MCF 10A (cell line): ENCODE measurements around the gene CELF5. TPM values are rescaled to one million over a fixed set of nuclear protein-coding genes. Genes with fewer than 3 reads are reported as not detected.
"Not testable (repeated sequence)": the region's sequence is repeated elsewhere in the genome, so short reads cannot be mapped to it uniquely, and the experiment has no call there.

Experiments used
- BruUV-seq: library from RNA; stranded (reverse); fragments of 400-500 nt; replicated peaks from 2 replicates; lab custom pipeline; 2021; lab: Mats Ljungman, UMichigan
- CTCF ChIA-PET: fragments of 300-600 bp; sonication (Branson Sonifier 250); formaldehyde crosslinking; extraction: SDS; loops from one replicate; lab custom pipeline; 2021; ENCODE audit warnings: antibody characterized with exemption, inconsistent platforms; lab: Yijun Ruan, JAX
- POLR2A ChIA-PET: fragments of 300-600, 350-650 bp; sonication (Branson Sonifier 250); formaldehyde crosslinking; extraction: SDS; loops from one replicate; lab custom pipeline; 2020; ENCODE audit warnings: antibody characterized with exemption, inconsistent platforms; lab: Yijun Ruan, JAX
- DNase-seq: peaks from one replicate; pipeline ENCODE4 v3.0.0-alpha.2; 2018; ENCODE audit not compliant: unreplicated experiment
- H3K27ac Mint-ChIP-seq: one replicate; pipeline ENCODE4 v1.8.0; 2022; ENCODE audit warnings: mild to moderate bottlenecking, low read depth, mixed read lengths; ENCODE audit not compliant: unreplicated experiment
- H3K27me3 Mint-ChIP-seq: one replicate; pipeline ENCODE4 v1.8.0; 2022; ENCODE audit warnings: mixed read lengths; ENCODE audit not compliant: insufficient read depth, unreplicated experiment
- H3K36me3 Mint-ChIP-seq: one replicate; pipeline ENCODE4 v1.8.0; 2022; ENCODE audit warnings: mild to moderate bottlenecking, moderate library complexity, mixed read lengths; ENCODE audit not compliant: insufficient read depth, unreplicated experiment
- H3K4me1 Mint-ChIP-seq: one replicate; pipeline ENCODE4 v1.8.0; 2022; ENCODE audit warnings: mixed read lengths; ENCODE audit not compliant: insufficient read depth, unreplicated experiment
- H3K4me3 Mint-ChIP-seq: one replicate; pipeline ENCODE4 v1.8.0; 2022; ENCODE audit warnings: mild to moderate bottlenecking, moderate library complexity, mixed read lengths; ENCODE audit not compliant: unreplicated experiment
- H3K9me3 Mint-ChIP-seq: one replicate; pipeline ENCODE4 v1.8.0; 2022; ENCODE audit warnings: mixed read lengths; ENCODE audit not compliant: unreplicated experiment
- CTCF ChIP-seq: fragments of 200-600 bp; IDR thresholded peaks from one replicate; pipeline ENCODE4 v1.8.0; 2022; ENCODE audit warnings: antibody characterized with exemption, mild to moderate bottlenecking; ENCODE audit not compliant: unreplicated experiment
- intact Hi-C: fragments of 100-400 bp; cut with micrococcal nuclease; formaldehyde crosslinking; loops from 2 replicates; pipeline ENCODE4 v1.14.1; 2022
- total RNA-seq: library from RNA; stranded (reverse); gene quantifications from 2 replicates; pipeline ENCODE4 v1.2.3, GENCODE V29; 2022

The CELF5 gene
- total RNA-seq, 1 experiment from 2014 or later: 0.30 TPM

- no TSS peak for BruUV-seq
- Mint-ChIP-seq H3K4me3 (no peak overlapping the region), H3K9me3 (no peaks in the 10 kb centered on the region), H3K4me1 (no peaks in the 10 kb centered on the region), H3K36me3 (no peaks in the 10 kb centered on the region), H3K27me3 (peaks cover 16% of the 10 kb centered on the region), H3K27ac (no peak overlapping the region)
- ChIA-PET POLR2A (no interaction called here), CTCF (interaction anchor here (0.6 kb wide), 3 partner anchors 32 to 90 kb away, joined by 3 read pairs; no protein-coding TSS in a partner anchor)
- TF ChIP-seq CTCF: no peak
- DNase-seq: peak; percentile 38
- intact Hi-C loops: no loop called here
These were observed 60.5 kb downstream of the CELF5 start for GRCh38 chr19:3284759-3285646.

GRCh38 chr19:3285647-3286176 lies 61.3 kb downstream of the CELF5 start:
- CTCF ChIA-PET: interaction anchor here (0.6 kb wide), 1 partner anchor 33 kb away, joined by 3 read pairs; no protein-coding TSS in a partner anchor
- intact Hi-C loops: no loop called here
- H3K4me1 Mint-ChIP-seq: no peaks in the 10 kb centered on the region
- H3K4me3 Mint-ChIP-seq: no peak overlapping the region
- peaks cover 14% of the 10 kb centered on the region for H3K27me3 Mint-ChIP-seq
- no peak for TF ChIP-seq CTCF
- no peaks in the 10 kb centered on the region for H3K9me3 Mint-ChIP-seq
- H3K27ac Mint-ChIP-seq: no peak overlapping the region
- BruUV-seq: no TSS peak
- POLR2A ChIA-PET: no interaction called here
- no peak for DNase-seq
- no peaks in the 10 kb centered on the region for H3K36me3 Mint-ChIP-seq

- Mint-ChIP-seq H3K36me3 (no peaks in the 10 kb centered on the region), H3K4me1 (no peaks in the 10 kb centered on the region), H3K4me3 (no peak overlapping the region), H3K9me3 (no peaks in the 10 kb centered on the region), H3K27me3 (peaks cover 9% of the 10 kb centered on the region), H3K27ac (no peak overlapping the region)
- BruUV-seq: no TSS peak
- ChIA-PET POLR2A (interaction anchor here (0.6 kb wide), 1 partner anchor 49 kb away, joined by 3 read pairs; no protein-coding TSS in a partner anchor), CTCF (interaction anchor here (1.5 kb wide), 1 partner anchor 197 kb away, joined by 4 read pairs; no protein-coding TSS in a partner anchor)
- DNase-seq: no peak
- TF ChIP-seq CTCF: no peak
- intact Hi-C loops: no loop called here
These were observed 63.4 kb downstream of the CELF5 start for GRCh38 chr19:3287814-3288213.

- CTCF ChIA-PET: interaction anchor here (1.5 kb wide), 1 partner anchor 197 kb away, joined by 4 read pairs; no protein-coding TSS in a partner anchor
- intact Hi-C loops, POLR2A ChIA-PET: not testable (repeated sequence)
These were observed 64.0 kb downstream of the CELF5 start for GRCh38 chr19:3288437-3288836.

More at GRCh38 chr19:3288437-3288836, 64.0 kb downstream of the CELF5 start:
- H3K27me3 Mint-ChIP-seq: peaks cover 13% of the 10 kb centered on the region
- not testable (repeated sequence) for H3K27ac Mint-ChIP-seq, H3K9me3 Mint-ChIP-seq, BruUV-seq, H3K4me3 Mint-ChIP-seq, DNase-seq, H3K36me3 Mint-ChIP-seq, H3K4me1 Mint-ChIP-seq
